ENCODE data around the gene LCE3E.

DNA sequence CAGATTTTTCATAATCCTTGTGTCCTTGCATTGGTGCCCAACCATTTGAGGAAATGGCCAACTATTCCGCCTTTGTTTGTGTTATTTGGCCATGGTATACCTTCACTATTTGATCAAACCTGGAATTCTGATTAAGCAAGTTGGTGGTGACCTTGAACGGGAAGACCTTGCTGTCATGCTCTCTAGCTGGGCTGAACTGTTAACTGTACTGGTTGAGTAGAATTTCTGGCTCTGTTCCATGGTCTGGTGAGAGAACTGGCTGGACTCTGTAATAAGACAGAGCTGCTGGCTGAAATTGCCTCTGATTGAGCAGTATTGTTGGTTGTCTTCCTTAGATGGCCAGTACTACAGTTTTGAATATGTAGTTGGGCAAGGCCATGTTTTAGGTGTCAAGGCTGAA, 30.4 kb upstream of the LCE3E start:
- TF ChIP-seq, protein P1, sequence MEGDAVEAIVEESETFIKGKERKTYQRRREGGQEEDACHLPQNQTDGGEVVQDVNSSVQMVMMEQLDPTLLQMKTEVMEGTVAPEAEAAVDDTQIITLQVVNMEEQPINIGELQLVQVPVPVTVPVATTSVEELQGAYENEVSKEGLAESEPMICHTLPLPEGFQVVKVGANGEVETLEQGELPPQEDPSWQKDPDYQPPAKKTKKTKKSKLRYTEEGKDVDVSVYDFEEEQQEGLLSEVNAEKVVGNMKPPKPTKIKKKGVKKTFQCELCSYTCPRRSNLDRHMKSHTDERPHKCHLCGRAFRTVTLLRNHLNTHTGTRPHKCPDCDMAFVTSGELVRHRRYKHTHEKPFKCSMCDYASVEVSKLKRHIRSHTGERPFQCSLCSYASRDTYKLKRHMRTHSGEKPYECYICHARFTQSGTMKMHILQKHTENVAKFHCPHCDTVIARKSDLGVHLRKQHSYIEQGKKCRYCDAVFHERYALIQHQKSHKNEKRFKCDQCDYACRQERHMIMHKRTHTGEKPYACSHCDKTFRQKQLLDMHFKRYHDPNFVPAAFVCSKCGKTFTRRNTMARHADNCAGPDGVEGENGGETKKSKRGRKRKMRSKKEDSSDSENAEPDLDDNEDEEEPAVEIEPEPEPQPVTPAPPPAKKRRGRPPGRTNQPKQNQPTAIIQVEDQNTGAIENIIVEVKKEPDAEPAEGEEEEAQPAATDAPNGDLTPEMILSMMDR (IDR thresholded peaks at IDR 0.05) = no peak
- TF ChIP-seq POLR2A (IDR thresholded peaks at IDR 0.05) = no peak

Data from tibial nerve (tissue), 3 donors.